ENCODE results near the gene FAM227B.
"Not testable (repeated sequence)": the region's sequence is repeated elsewhere in the genome, so short reads cannot be mapped to it uniquely, and the experiment has no call there.

GRCh38 chr15:49485401-49485800, 135.2 kb downstream of the FAM227B start:
- TF ChIP-seq EZH2 (IDR thresholded peaks at IDR 0.05; ENCODE audit: borderline replicate concordance, low read length); CTCF (IDR thresholded peaks at IDR 0.05; ENCODE audit: low read length): not testable (repeated sequence)

Measured in OCI-LY1 (cell line).